ENCODE data around the gene ZFAND3. TPM values are rescaled to one million over a fixed set of nuclear protein-coding genes. Genes with fewer than 3 reads are reported as not detected.
"Not testable (repeated sequence)": the region's sequence is repeated elsewhere in the genome, so short reads cannot be mapped to it uniquely, and the experiment has no call there.

Gene ZFAND3
- total RNA-seq, 2 experiments from 2014 or later = 32.3 to 37.9 TPM

DNA sequence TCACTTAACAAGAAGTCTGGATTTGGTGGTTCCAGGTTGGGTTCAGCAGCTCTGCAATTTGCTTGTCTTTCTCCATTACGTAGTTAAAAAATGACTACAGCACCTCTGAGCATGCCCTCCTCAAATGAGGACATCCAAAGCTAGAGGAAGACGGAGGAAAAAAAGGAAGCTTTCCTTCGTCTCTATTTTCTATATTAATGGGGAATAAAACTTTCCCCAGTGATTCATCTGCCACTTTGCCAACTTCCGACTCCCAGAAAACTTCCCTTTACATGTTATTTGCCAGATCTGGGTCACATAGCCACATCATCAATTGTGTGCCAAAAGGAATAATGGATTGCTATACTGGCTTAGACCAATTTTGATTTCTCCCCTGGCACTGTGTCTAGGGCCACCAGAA is 69.5 kb downstream of the ZFAND3 start:
- TF ChIP-seq, protein P1, sequence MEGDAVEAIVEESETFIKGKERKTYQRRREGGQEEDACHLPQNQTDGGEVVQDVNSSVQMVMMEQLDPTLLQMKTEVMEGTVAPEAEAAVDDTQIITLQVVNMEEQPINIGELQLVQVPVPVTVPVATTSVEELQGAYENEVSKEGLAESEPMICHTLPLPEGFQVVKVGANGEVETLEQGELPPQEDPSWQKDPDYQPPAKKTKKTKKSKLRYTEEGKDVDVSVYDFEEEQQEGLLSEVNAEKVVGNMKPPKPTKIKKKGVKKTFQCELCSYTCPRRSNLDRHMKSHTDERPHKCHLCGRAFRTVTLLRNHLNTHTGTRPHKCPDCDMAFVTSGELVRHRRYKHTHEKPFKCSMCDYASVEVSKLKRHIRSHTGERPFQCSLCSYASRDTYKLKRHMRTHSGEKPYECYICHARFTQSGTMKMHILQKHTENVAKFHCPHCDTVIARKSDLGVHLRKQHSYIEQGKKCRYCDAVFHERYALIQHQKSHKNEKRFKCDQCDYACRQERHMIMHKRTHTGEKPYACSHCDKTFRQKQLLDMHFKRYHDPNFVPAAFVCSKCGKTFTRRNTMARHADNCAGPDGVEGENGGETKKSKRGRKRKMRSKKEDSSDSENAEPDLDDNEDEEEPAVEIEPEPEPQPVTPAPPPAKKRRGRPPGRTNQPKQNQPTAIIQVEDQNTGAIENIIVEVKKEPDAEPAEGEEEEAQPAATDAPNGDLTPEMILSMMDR (IDR thresholded peaks at IDR 0.05) = no peak
- no peak overlapping the region for H3K4me3 Mint-ChIP-seq
- no peaks in the 10 kb centered on the region for H3K27me3 Mint-ChIP-seq
- no peak for ATAC-seq
- DNase-seq = no peak
- POLR2A ChIA-PET = no interaction called here
- peaks cover 6% of the 10 kb centered on the region for H3K9me3 Mint-ChIP-seq
- peaks cover 20% of the 10 kb centered on the region for H3K36me3 Mint-ChIP-seq (ENCODE audit: low read depth)
- intact Hi-C loops (cut with micrococcal nuclease) = no loop called here
- H3K4me1 Mint-ChIP-seq (ENCODE audit: low read depth) = peaks cover 20% of the 10 kb centered on the region
- no peak overlapping the region for H3K27ac Mint-ChIP-seq
- CTCF ChIA-PET = interaction anchor here (1.4 kb wide), 1 partner anchor 22 kb away, joined by 3 read pairs; no protein-coding TSS in a partner anchor

DNA sequence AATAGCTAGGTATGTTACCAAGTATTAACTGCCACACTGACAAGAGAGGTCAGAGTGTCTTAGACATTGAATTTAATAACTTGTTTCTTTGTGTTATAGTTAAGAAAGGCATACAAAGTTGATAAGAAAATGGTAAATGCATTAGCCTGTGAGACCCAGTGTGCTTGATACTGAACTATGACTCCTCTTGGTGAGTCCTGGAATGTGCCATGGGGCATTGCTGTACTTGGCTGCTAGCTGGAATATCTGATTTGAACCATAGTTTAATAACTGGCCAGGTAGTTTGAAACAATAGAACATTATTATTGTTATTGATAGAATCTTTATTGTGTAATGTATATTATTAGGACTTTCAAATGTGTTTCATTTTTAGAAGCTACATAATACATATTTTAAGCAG is 70.0 kb downstream of the ZFAND3 start:
- H3K4me1 Mint-ChIP-seq (ENCODE audit: low read depth) = peaks cover 20% of the 10 kb centered on the region
- no peak overlapping the region for H3K4me3 Mint-ChIP-seq
- CTCF ChIA-PET = no interaction called here
- ATAC-seq (no peak), DNase-seq (no peak)
- intact Hi-C loops (cut with micrococcal nuclease) = no loop called here
- TF ChIP-seq, protein P1 (IDR thresholded peaks at IDR 0.05) = no peak
- H3K27ac Mint-ChIP-seq = no peak overlapping the region
- POLR2A ChIA-PET = no interaction called here
- peaks cover 24% of the 10 kb centered on the region for H3K36me3 Mint-ChIP-seq (ENCODE audit: low read depth)
- H3K27me3 Mint-ChIP-seq = no peaks in the 10 kb centered on the region
- H3K9me3 Mint-ChIP-seq = peaks cover 10% of the 10 kb centered on the region

DNA sequence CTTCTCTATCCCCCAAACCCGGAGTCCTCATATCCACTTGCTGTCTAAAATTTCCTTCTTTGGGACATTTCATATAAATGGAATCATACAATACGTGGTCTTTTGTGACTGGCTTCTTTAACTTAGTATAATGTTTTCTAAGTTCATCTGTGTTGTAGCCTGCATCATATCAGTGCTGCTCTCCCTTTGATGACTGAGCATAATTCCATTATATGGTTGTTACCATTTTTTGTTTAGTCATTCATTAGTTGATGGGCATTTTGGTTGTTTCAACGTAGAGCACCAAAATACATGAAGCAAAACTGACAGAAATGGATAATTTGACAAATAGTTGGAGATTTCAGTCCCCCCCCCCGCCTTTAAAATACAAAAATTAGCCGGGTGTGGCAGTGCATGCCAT is 71.5 kb downstream of the ZFAND3 start:
- DNase-seq = no peak
- H3K27ac Mint-ChIP-seq = no peak overlapping the region
- H3K4me1 Mint-ChIP-seq (ENCODE audit: low read depth) = peaks cover 21% of the 10 kb centered on the region
- intact Hi-C loops (cut with micrococcal nuclease) = no loop called here
- TF ChIP-seq, protein P1 (IDR thresholded peaks at IDR 0.05) = no peak
- POLR2A ChIA-PET = no interaction called here
- ATAC-seq = no peak
- CTCF ChIA-PET = no interaction called here
- no peaks in the 10 kb centered on the region for H3K27me3 Mint-ChIP-seq
- H3K36me3 Mint-ChIP-seq (ENCODE audit: low read depth) = peaks cover 26% of the 10 kb centered on the region
- peaks cover 17% of the 10 kb centered on the region for H3K9me3 Mint-ChIP-seq
- H3K4me3 Mint-ChIP-seq = no peak overlapping the region

DNA sequence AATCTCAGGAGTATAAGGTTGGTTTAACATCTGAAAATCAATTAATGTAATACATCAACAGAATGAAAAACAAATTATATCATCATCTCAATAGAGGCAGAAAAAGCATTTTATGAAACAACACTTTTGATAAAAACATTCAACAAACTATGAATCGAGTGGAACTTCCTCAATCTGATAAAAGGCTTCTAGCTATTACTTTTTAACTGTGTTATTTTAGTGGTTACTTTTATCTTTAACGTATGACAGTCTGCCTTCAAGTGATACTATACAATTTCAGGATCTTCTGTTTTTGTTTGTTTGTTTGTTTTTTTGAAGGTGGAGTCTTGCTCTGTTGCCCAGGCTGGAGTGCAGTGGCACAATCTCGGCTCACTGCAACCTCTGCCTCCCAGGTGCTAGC is 73.7 kb downstream of the ZFAND3 start:
- no peak for ATAC-seq
- POLR2A ChIA-PET = no interaction called here

DNA sequence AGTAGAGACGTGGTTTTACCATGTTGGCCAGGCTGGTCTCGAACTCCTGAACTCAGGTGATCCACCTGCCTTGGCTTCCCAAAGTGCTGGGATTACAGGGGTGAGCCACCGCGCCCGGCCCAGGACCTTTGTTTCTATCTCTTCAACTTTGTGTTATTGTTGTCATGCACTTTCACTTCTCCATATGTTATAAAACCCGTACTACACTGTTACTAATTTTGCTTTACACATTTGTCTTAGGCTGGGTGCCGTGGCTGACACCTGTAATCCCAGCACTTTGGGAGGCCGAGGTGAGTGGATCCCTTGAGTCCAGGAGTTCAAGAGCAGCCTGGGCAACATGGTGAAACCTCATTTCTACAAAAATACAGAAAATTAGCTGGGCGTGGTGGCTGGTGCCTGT is 74.2 kb downstream of the ZFAND3 start:
- CTCF ChIA-PET; H3K27me3 Mint-ChIP-seq; H3K27ac Mint-ChIP-seq; intact Hi-C loops (cut with micrococcal nuclease); ATAC-seq; DNase-seq; H3K4me3 Mint-ChIP-seq: not testable (repeated sequence)
- Mint-ChIP-seq H3K4me1 (ENCODE audit: low read depth) (peaks cover 40% of the 10 kb centered on the region), H3K9me3 (peaks cover 17% of the 10 kb centered on the region), H3K36me3 (ENCODE audit: low read depth) (peaks cover 26% of the 10 kb centered on the region)
- POLR2A ChIA-PET = interaction anchor here (0.7 kb wide), 1 partner anchor 38 kb away, joined by 4 read pairs; no protein-coding TSS in a partner anchor

More for the DNA sequence above, 73.7 kb downstream of the ZFAND3 start:
- Mint-ChIP-seq H3K27me3 (no peaks in the 10 kb centered on the region), H3K9me3 (peaks cover 17% of the 10 kb centered on the region), H3K4me1 (ENCODE audit: low read depth) (peaks cover 38% of the 10 kb centered on the region), H3K36me3 (ENCODE audit: low read depth) (peaks cover 26% of the 10 kb centered on the region), H3K27ac (no peak overlapping the region), H3K4me3 (no peak overlapping the region)
- TF ChIP-seq, protein P1 (IDR thresholded peaks at IDR 0.05) = no peak
- intact Hi-C loops (cut with micrococcal nuclease) = no loop called here
- CTCF ChIA-PET = no interaction called here
- DNase-seq = no peak

DNA sequence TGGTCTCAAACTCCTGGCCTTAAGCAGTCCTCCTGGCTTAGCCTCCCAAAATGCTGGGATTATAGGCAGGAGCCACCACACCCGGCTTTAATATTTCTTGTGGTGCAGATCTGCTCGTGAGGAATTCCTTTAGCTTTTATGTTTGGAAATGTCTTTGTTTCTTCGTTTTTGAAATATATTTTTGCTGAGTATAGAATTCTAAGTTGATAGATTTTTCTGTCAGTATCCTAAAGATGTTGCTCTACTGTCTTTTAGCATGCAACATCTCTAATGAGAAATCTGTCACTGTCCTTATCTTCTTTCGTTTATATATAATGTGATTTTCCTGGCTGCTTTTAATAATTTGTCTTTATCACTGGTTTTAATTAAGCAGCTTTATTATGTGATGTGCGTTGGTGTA is 75.1 kb downstream of the ZFAND3 start:
- intact Hi-C loops (cut with micrococcal nuclease) = no loop called here
- peaks cover 17% of the 10 kb centered on the region for H3K9me3 Mint-ChIP-seq
- H3K27me3 Mint-ChIP-seq = no peaks in the 10 kb centered on the region
- no peak overlapping the region for H3K27ac Mint-ChIP-seq
- ChIA-PET POLR2A (no interaction called here), CTCF (no interaction called here)
- ATAC-seq (no peak), DNase-seq (no peak)
- H3K36me3 Mint-ChIP-seq (ENCODE audit: low read depth) = peaks cover 30% of the 10 kb centered on the region
- H3K4me3 Mint-ChIP-seq = no peak overlapping the region
- peaks cover 35% of the 10 kb centered on the region for H3K4me1 Mint-ChIP-seq (ENCODE audit: low read depth)
- TF ChIP-seq, protein P1 (IDR thresholded peaks at IDR 0.05) = no peak

Data from activated CD8-positive, alpha-beta T cell treated with anti-CD3 and anti-CD28 coated beads for 36 hours (primary cell).